ENCODE data around the gene SHLD1. TPM values are rescaled to one million over a fixed set of nuclear protein-coding genes. Genes with fewer than 3 reads are reported as not detected.

SHLD1 gene
- polyA plus RNA-seq, 1 donor (not counting 4 experiments of a cell fraction or from before 2014, with no cell fraction given), result 3.2 TPM

- H3K27me3 ChIP-seq (ENCODE audit: control insufficient read depth, extremely low read depth, insufficient read depth, low read length), result no peaks in the 10 kb centered on the region
- H3K9ac ChIP-seq (ENCODE audit: control insufficient read depth, extremely low read depth, insufficient read depth, low read length), result no peak overlapping the region
- FAIRE-seq, result peak; percentile 23
- H3K4me2 ChIP-seq (ENCODE audit: control insufficient read depth, extremely low read depth, insufficient read depth, low read depth, low read length), result peak overlapping the region; percentile 28
- H3K9me1 ChIP-seq (ENCODE audit: control insufficient read depth, extremely low read depth, insufficient read depth, low read length), result no peaks in the 10 kb centered on the region
- dilution Hi-C loops (cut with MboI; ENCODE audit: extremely low pct_ligation_motif_present, low sequenced_read_pairs), result no loop called here
- no peak overlapping the region for H3K4me3 ChIP-seq (ENCODE audit: control insufficient read depth in 2 of 3, extremely low read depth in 1 of 3, insufficient read depth in 2 of 3, low read depth in 1 of 3, low read length in 3 of 3)
- H3K79me2 ChIP-seq (ENCODE audit: control insufficient read depth, insufficient read depth, low read length), result no peaks in the 10 kb centered on the region
- H3K9me3 ChIP-seq (ENCODE audit: control insufficient read depth, low read depth, low read length), result no peaks in the 10 kb centered on the region
- TF ChIP-seq, protein P1, sequence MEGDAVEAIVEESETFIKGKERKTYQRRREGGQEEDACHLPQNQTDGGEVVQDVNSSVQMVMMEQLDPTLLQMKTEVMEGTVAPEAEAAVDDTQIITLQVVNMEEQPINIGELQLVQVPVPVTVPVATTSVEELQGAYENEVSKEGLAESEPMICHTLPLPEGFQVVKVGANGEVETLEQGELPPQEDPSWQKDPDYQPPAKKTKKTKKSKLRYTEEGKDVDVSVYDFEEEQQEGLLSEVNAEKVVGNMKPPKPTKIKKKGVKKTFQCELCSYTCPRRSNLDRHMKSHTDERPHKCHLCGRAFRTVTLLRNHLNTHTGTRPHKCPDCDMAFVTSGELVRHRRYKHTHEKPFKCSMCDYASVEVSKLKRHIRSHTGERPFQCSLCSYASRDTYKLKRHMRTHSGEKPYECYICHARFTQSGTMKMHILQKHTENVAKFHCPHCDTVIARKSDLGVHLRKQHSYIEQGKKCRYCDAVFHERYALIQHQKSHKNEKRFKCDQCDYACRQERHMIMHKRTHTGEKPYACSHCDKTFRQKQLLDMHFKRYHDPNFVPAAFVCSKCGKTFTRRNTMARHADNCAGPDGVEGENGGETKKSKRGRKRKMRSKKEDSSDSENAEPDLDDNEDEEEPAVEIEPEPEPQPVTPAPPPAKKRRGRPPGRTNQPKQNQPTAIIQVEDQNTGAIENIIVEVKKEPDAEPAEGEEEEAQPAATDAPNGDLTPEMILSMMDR (optimal IDR thresholded peaks at IDR 0.05 in 1 of 3, IDR thresholded peaks at IDR 0.05 in 1 of 3, conservative IDR thresholded peaks at IDR 0.05 in 1 of 3; ENCODE audit: extremely low read depth in 1 of 3, insufficient read depth in 2 of 3, low read length in 3 of 3), result no peak
- no peak for TF ChIP-seq EZH2 (IDR thresholded peaks at IDR 0.05; ENCODE audit: low read length)
- no peaks in the 10 kb centered on the region for H4K20me1 ChIP-seq (ENCODE audit: control insufficient read depth, extremely low read depth, insufficient read depth, low read length)
- DNase-seq (ENCODE audit: low read depth, low spot score), result no peak
- no peak overlapping the region for H2AFZ ChIP-seq (ENCODE audit: control insufficient read depth, low read length)
- H3K36me3 ChIP-seq (ENCODE audit: control insufficient read depth in 2 of 2, extremely low read depth in 1 of 2, insufficient read depth in 2 of 2, low read length in 2 of 2), result no peaks in the 10 kb centered on the region
- peaks cover 5% of the 10 kb centered on the region for H3K4me1 ChIP-seq (ENCODE audit: control insufficient read depth, extremely low read depth, insufficient read depth, low read length)
- H3K27ac ChIP-seq (ENCODE audit: control insufficient read depth, insufficient read depth, low read length), result no peak overlapping the region
These were observed 98.7 kb downstream of the SHLD1 start for GRCh38 chr20:5848711-5849505.

- FAIRE-seq (no peak), DNase-seq (ENCODE audit: low read depth, low spot score) (no peak)
- Histone ChIP-seq H3K4me1 (ENCODE audit: control insufficient read depth, extremely low read depth, insufficient read depth, low read length) (no peaks in the 10 kb centered on the region), H3K4me2 (ENCODE audit: control insufficient read depth, extremely low read depth, insufficient read depth, low read depth, low read length) (no peak overlapping the region), H3K27me3 (ENCODE audit: control insufficient read depth, extremely low read depth, insufficient read depth, low read length) (no peaks in the 10 kb centered on the region), H3K9ac (ENCODE audit: control insufficient read depth, extremely low read depth, insufficient read depth, low read length) (no peak overlapping the region), H2AFZ (ENCODE audit: control insufficient read depth, low read length) (no peak overlapping the region), H3K9me3 (ENCODE audit: control insufficient read depth, low read depth, low read length) (no peaks in the 10 kb centered on the region), H3K36me3 (ENCODE audit: control insufficient read depth in 2 of 2, extremely low read depth in 1 of 2, insufficient read depth in 2 of 2, low read length in 2 of 2) (no peaks in the 10 kb centered on the region), H3K79me2 (ENCODE audit: control insufficient read depth, insufficient read depth, low read length) (no peaks in the 10 kb centered on the region), H4K20me1 (ENCODE audit: control insufficient read depth, extremely low read depth, insufficient read depth, low read length) (no peaks in the 10 kb centered on the region), H3K4me3 (ENCODE audit: control insufficient read depth in 2 of 3, extremely low read depth in 1 of 3, insufficient read depth in 2 of 3, low read depth in 1 of 3, low read length in 3 of 3) (no peak overlapping the region), H3K27ac (ENCODE audit: control insufficient read depth, insufficient read depth, low read length) (no peak overlapping the region), H3K9me1 (ENCODE audit: control insufficient read depth, extremely low read depth, insufficient read depth, low read length) (no peaks in the 10 kb centered on the region)
- TF ChIP-seq, protein P1 (optimal IDR thresholded peaks at IDR 0.05 in 1 of 3, IDR thresholded peaks at IDR 0.05 in 1 of 3, conservative IDR thresholded peaks at IDR 0.05 in 1 of 3; ENCODE audit: extremely low read depth in 1 of 3, insufficient read depth in 2 of 3, low read length in 3 of 3), result no peak
- TF ChIP-seq EZH2 (IDR thresholded peaks at IDR 0.05; ENCODE audit: low read length), result no peak
- dilution Hi-C loops (cut with MboI; ENCODE audit: extremely low pct_ligation_motif_present, low sequenced_read_pairs), result no loop called here
These were observed 105.7 kb downstream of the SHLD1 start for GRCh38 chr20:5855939-5856338.

All from keratinocyte (primary cell).